Activated CD8-positive, alpha-beta T cell treated with anti-CD3 and anti-CD28 coated beads, Interleukin-2, amount 10 ng/mL, durations not matched to agents 7 days and 5 days (primary cell): ENCODE measurements around the gene LHFPL3. TPM values are rescaled to one million over a fixed set of nuclear protein-coding genes. Genes with fewer than 3 reads are reported as not detected.

Experiments used
- ATAC-seq: fragments of 150-1000 bp; cut with Tn5 transposase; one replicate; pipeline ENCODE4 v1.10.0; 2021; ENCODE audit warnings: moderate library complexity
- CTCF ChIA-PET: fragments of 350-600 bp; sonication (Branson Sonifier 250); formaldehyde crosslinking; loops from one replicate; lab custom pipeline; 2021; ENCODE audit warnings: antibody characterized with exemption; lab: Charles Lee
- POLR2A ChIA-PET: fragments of 350-600 bp; sonication (Branson Sonifier 250); formaldehyde crosslinking; loops from one replicate; lab custom pipeline; 2021; ENCODE audit warnings: antibody characterized with exemption; lab: Charles Lee
- DNase-seq: peaks from one replicate; pipeline ENCODE4 v3.0.0-alpha.2; 2020
- H3K27ac Mint-ChIP-seq: one replicate; pipeline ENCODE4 v1.8.0; 2021; ENCODE audit warnings: mild to moderate bottlenecking, mixed read lengths
- H3K27me3 Mint-ChIP-seq: one replicate; pipeline ENCODE4 v1.8.0; 2021; ENCODE audit warnings: low read depth, mixed read lengths
- H3K36me3 Mint-ChIP-seq: one replicate; pipeline ENCODE4 v1.8.0; 2021; ENCODE audit warnings: low read depth, mixed read lengths
- H3K4me1 Mint-ChIP-seq: one replicate; pipeline ENCODE4 v1.8.0; 2021; ENCODE audit warnings: low read depth, mixed read lengths
- H3K4me3 Mint-ChIP-seq: one replicate; pipeline ENCODE4 v1.8.0; 2021; ENCODE audit warnings: mild to moderate bottlenecking, mixed read lengths
- H3K9me3 Mint-ChIP-seq: one replicate; pipeline ENCODE4 v1.8.0; 2022; ENCODE audit warnings: mixed read lengths; ENCODE audit not compliant: insufficient read depth
- total RNA-seq, 2 experiments: library from RNA; stranded (reverse); gene quantifications; one replicate each; pipeline ENCODE4 v1.2.3, GENCODE V29; 2021

LHFPL3 gene
- total RNA-seq, 2 experiments from 2014 or later, result not detected

GRCh38 chr7:104950006-104950405 is 621.6 kb downstream of the LHFPL3 start:
- H3K27me3 Mint-ChIP-seq, result no peaks in the 10 kb centered on the region
- ATAC-seq (no peak), DNase-seq (no peak)
- no peaks in the 10 kb centered on the region for H3K9me3 Mint-ChIP-seq
- peaks cover 15% of the 10 kb centered on the region for H3K36me3 Mint-ChIP-seq
- CTCF ChIA-PET, result no interaction called here
- POLR2A ChIA-PET, result interaction anchor here (0.9 to 2.4 kb wide), 2 partner anchors 9 to 11 kb away, joined by 4 to 10 read pairs; no protein-coding TSS in a partner anchor
- H3K4me3 Mint-ChIP-seq, result no peak overlapping the region
- H3K27ac Mint-ChIP-seq, result peak overlapping the region; percentile 28
- peaks cover 39% of the 10 kb centered on the region for H3K4me1 Mint-ChIP-seq

GRCh38 chr7:104950754-104951153 is 622.4 kb downstream of the LHFPL3 start:
- H3K27ac Mint-ChIP-seq, result no peak overlapping the region
- peaks cover 14% of the 10 kb centered on the region for H3K36me3 Mint-ChIP-seq
- peaks cover 37% of the 10 kb centered on the region for H3K4me1 Mint-ChIP-seq
- DNase-seq, result no peak
- CTCF ChIA-PET, result no interaction called here
- no peak for ATAC-seq
- POLR2A ChIA-PET, result interaction anchor here (2.4 kb wide), 1 partner anchor 10 kb away, joined by 10 read pairs; no protein-coding TSS in a partner anchor
- H3K27me3 Mint-ChIP-seq, result no peaks in the 10 kb centered on the region
- H3K4me3 Mint-ChIP-seq, result no peak overlapping the region
- H3K9me3 Mint-ChIP-seq, result no peaks in the 10 kb centered on the region

DNA sequence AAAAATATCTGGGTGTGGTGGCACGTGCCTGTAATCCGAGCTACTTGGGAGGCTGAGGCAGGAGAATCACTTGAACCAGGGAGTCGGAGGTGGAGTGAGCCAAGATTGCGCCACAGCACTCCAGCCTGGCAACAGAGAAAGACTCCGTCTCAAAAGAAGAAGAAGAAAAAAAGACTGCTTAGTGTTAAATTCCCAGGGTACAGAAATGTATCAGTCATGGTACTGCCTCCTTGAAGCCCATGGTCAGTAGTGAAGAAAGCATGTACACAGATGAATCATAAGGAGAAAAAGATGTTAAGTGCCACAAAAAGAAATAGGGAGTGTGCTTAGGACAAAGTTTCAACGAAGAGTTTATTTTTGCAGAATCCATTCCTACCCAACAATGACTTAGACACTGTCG is 623.1 kb downstream of the LHFPL3 start:
- Mint-ChIP-seq H3K27me3 (no peaks in the 10 kb centered on the region), H3K4me3 (no peak overlapping the region), H3K36me3 (peaks cover 14% of the 10 kb centered on the region), H3K9me3 (no peaks in the 10 kb centered on the region), H3K4me1 (peaks cover 37% of the 10 kb centered on the region), H3K27ac (no peak overlapping the region)
- POLR2A ChIA-PET, result interaction anchor here (8.0 kb wide), 1 partner anchor 6 kb away, joined by 93 read pairs; no protein-coding TSS in a partner anchor
- CTCF ChIA-PET, result no interaction called here
- ATAC-seq (no peak), DNase-seq (no peak)

DNA sequence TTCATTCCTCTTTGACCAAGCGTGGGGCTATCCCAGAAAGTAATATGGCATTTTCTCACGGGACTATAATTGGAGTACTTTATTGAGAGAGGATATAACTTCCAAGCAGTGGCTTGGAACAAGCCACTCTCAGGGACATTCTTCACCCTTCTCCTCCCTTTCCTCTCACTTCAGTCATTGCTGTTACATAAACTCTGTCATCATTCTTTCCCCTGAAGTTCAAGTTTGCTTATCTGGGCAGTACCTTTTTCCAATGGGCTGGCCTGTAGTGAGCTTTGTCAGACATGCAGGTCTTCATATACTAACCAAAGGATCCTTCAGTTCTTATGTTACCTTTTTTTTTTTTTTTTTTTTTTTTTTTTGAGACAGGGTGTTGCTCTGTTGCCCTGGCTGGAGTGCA is 626.9 kb downstream of the LHFPL3 start:
- no peak overlapping the region for H3K4me3 Mint-ChIP-seq
- ATAC-seq, result peak; percentile 17
- no peaks in the 10 kb centered on the region for H3K9me3 Mint-ChIP-seq
- H3K36me3 Mint-ChIP-seq, result peaks cover 10% of the 10 kb centered on the region
- POLR2A ChIA-PET, result interaction anchor here (3.0 to 8.0 kb wide), 3 partner anchors 10 to 60 kb away, joined by 26 to 93 read pairs (median 39); partner anchors contain the start of gene KMT2E
- peaks cover 41% of the 10 kb centered on the region for H3K4me1 Mint-ChIP-seq
- no peak for DNase-seq
- H3K27ac Mint-ChIP-seq, result peak overlapping the region; percentile 65
- CTCF ChIA-PET, result interaction anchor here (3.7 to 5.6 kb wide), 2 partner anchors 11 to 27 kb away, joined by 26 to 35 read pairs; no protein-coding TSS in a partner anchor
- H3K27me3 Mint-ChIP-seq, result no peaks in the 10 kb centered on the region

Other genes starting within 250 kb of the LHFPL3 start
- 10 to 100 TPM; 21.2 to 24.8 TPM for gene ORC5, start 120.6 kb upstream of the LHFPL3 start, total RNA-seq